ENCODE data around the gene RHEB. TPM values are rescaled to one million over a fixed set of nuclear protein-coding genes. Genes with fewer than 3 reads are reported as not detected.
A peak's percentile ranks its signal among the peaks of the same experiment; 100 is the strongest.

Gene RHEB
- total and polyA plus RNA-seq, 2 experiments from 2014 or later, result 111 to 135 TPM

DNA sequence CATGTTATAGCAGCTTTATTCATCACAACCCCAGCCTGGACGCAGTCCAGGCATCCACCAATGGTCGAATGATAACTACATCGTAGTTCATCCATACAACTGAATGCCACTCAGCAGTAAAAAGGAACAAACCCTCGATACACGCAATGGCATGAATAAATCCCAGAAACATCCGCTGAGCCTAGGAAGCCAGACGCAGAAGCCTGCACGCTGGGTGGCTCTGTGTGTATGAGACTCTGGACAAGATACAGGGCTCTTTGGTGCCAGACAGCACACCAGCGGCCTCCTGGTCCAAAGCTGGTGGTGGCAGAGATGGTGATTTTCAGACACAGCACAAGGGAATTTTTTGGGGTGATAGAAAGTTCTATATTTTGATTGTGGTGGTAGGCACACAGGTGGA lies 69.7 kb downstream of the RHEB start:
- TF ChIP-seq EZH2 (IDR thresholded peaks at IDR 0.05; ENCODE audit: borderline replicate concordance) (no peak), EZH2phosphoT487 (IDR thresholded peaks at IDR 0.05; ENCODE audit: low read depth, severe bottlenecking, unreplicated experiment) (no peak)
- TF ChIP-seq, protein P1, sequence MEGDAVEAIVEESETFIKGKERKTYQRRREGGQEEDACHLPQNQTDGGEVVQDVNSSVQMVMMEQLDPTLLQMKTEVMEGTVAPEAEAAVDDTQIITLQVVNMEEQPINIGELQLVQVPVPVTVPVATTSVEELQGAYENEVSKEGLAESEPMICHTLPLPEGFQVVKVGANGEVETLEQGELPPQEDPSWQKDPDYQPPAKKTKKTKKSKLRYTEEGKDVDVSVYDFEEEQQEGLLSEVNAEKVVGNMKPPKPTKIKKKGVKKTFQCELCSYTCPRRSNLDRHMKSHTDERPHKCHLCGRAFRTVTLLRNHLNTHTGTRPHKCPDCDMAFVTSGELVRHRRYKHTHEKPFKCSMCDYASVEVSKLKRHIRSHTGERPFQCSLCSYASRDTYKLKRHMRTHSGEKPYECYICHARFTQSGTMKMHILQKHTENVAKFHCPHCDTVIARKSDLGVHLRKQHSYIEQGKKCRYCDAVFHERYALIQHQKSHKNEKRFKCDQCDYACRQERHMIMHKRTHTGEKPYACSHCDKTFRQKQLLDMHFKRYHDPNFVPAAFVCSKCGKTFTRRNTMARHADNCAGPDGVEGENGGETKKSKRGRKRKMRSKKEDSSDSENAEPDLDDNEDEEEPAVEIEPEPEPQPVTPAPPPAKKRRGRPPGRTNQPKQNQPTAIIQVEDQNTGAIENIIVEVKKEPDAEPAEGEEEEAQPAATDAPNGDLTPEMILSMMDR (IDR thresholded peaks at IDR 0.05; ENCODE audit: poor library complexity), result no peak
- Histone ChIP-seq H3K4me2 (no peak overlapping the region), H3K4me1 (ENCODE audit: insufficient read depth) (no peaks in the 10 kb centered on the region), H3K9me3 (ENCODE audit: low read depth) (no peaks in the 10 kb centered on the region), H2AFZ (no peak overlapping the region), H3K27me3 (no peaks in the 10 kb centered on the region), H4K20me1 (ENCODE audit: insufficient read depth, poor library complexity, severe bottlenecking) (no peaks in the 10 kb centered on the region), H3K4me3 (no peak overlapping the region), H3K79me2 (no peaks in the 10 kb centered on the region), H3K36me3 (replicated peaks; ENCODE audit: insufficient read depth, low read depth) (no peaks in the 10 kb centered on the region), H3K27ac (no peak overlapping the region), H3K9me2 (replicated peaks; ENCODE audit: insufficient read depth) (no peaks in the 10 kb centered on the region)
- WGBS (ENCODE audit: low lambda C conversion rate, missing lambda C conversion rate), result 83% methylated on average over 9 of the region's 9 CpGs
- no peak for DNase-seq (ENCODE audit: low spot score)

DNA sequence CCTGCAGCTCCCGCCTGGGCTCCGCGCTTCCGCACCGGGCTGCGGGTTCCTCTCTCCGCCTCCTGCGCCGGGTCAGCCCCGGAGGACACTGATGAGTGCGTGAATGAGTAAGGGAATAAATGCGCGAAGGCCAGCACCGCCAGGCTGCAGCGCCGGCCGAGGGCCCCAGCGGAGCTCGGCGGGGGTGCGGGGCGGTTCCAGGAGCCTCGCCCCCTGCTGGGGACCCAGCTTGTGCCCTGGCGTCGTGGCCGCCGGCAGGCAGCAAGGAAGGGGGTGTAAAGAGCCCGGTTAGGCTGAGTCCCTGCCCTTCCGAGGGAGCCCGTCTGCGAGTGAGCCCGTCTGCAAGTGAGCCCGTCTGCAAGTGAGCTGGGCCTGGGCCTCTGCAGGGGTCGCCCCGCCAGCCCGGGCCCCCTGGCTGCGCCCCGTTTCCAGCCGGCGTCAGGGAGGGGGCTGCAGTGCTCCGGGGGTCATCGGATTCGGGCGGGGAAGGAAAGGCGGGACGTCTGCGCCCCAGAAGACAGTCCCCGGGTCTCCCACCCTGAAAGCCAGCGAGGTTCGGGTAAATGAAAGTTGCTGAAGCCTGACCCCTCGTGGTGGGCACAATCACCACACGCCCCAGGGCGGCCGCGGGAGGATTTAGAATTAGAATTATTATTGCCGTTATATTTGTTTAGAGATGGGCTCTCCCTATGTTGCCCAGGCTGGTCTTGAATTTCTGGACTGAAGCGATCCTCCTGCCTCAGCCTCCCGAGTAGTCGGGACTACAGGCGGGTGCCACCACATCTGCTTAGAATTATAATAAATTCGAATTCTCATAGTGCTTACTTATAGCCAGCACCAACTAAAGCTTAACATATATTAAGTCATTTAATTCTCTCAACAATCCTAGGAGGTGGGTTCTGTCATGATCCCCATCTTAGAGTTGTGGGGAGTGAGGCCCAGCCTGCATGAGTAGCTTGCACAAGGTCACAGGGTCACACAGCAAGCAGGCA lies 71.1 kb downstream of the RHEB start:
- H3K9me3 ChIP-seq (ENCODE audit: low read depth), result no peaks in the 10 kb centered on the region
- H3K4me2 ChIP-seq, result peak overlapping the region; percentile 85
- H3K36me3 ChIP-seq (replicated peaks; ENCODE audit: insufficient read depth, low read depth), result no peaks in the 10 kb centered on the region
- TF ChIP-seq EZH2 (IDR thresholded peaks at IDR 0.05; ENCODE audit: borderline replicate concordance), result no peak
- no peak for TF ChIP-seq EZH2phosphoT487 (IDR thresholded peaks at IDR 0.05; ENCODE audit: low read depth, severe bottlenecking, unreplicated experiment)
- TF ChIP-seq, protein P1 (IDR thresholded peaks at IDR 0.05; ENCODE audit: poor library complexity), result peak; percentile 79
- H3K4me3 ChIP-seq, result peak overlapping the region; percentile 25
- peak; percentile 82 for DNase-seq (ENCODE audit: low spot score)
- no peaks in the 10 kb centered on the region for H3K27me3 ChIP-seq
- no peaks in the 10 kb centered on the region for H3K9me2 ChIP-seq (replicated peaks; ENCODE audit: insufficient read depth)
- no peaks in the 10 kb centered on the region for H3K4me1 ChIP-seq (ENCODE audit: insufficient read depth)
- no peaks in the 10 kb centered on the region for H3K79me2 ChIP-seq
- H4K20me1 ChIP-seq (ENCODE audit: insufficient read depth, poor library complexity, severe bottlenecking), result no peaks in the 10 kb centered on the region
- H2AFZ ChIP-seq, result peak overlapping the region; percentile 77
- 11% methylated on average over 54 of the region's 61 CpGs for WGBS (ENCODE audit: low lambda C conversion rate, missing lambda C conversion rate)
- no peak overlapping the region for H3K27ac ChIP-seq

- peak overlapping the region; percentile 77 for H2AFZ ChIP-seq
- WGBS (ENCODE audit: low lambda C conversion rate, missing lambda C conversion rate), result 78% methylated on average over 26 of the region's 26 CpGs
- H3K9me3 ChIP-seq (ENCODE audit: low read depth), result no peaks in the 10 kb centered on the region
- no peaks in the 10 kb centered on the region for H3K4me1 ChIP-seq (ENCODE audit: insufficient read depth)
- H3K79me2 ChIP-seq, result no peaks in the 10 kb centered on the region
- DNase-seq (ENCODE audit: low spot score), result no peak
- no peak overlapping the region for H3K27ac ChIP-seq
- no peak for TF ChIP-seq EZH2phosphoT487 (IDR thresholded peaks at IDR 0.05; ENCODE audit: low read depth, severe bottlenecking, unreplicated experiment)
- H3K4me3 ChIP-seq, result peak overlapping the region; percentile 25
- H3K27me3 ChIP-seq, result no peaks in the 10 kb centered on the region
- H4K20me1 ChIP-seq (ENCODE audit: insufficient read depth, poor library complexity, severe bottlenecking), result no peaks in the 10 kb centered on the region
- H3K9me2 ChIP-seq (replicated peaks; ENCODE audit: insufficient read depth), result no peaks in the 10 kb centered on the region
- H3K36me3 ChIP-seq (replicated peaks; ENCODE audit: insufficient read depth, low read depth), result no peaks in the 10 kb centered on the region
- peak overlapping the region; percentile 85 for H3K4me2 ChIP-seq
These were observed 71.8 kb downstream of the RHEB start for GRCh38 chr7:151447901-151448260.

DNA sequence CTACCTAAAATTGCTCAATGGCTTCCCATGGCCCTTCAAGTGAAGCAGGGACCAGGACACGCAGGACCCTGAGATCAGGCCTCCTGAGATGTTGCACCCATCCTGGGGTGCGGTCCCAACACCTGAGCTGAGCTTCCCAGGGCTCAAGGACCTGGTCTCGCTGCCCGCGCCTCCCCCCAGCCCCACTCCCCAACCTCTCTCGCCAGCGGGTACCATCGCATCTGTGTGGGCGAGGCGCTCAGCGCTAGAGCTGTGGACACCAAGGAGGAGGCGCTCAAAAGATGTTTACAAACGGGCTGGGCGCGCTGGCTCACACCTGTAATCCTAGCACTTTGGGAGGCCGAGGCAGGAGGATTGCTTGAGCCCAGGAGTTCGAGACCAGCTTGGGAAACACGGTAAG lies 72.4 kb downstream of the RHEB start:
- H4K20me1 ChIP-seq (ENCODE audit: insufficient read depth, poor library complexity, severe bottlenecking), result no peaks in the 10 kb centered on the region
- no peaks in the 10 kb centered on the region for H3K79me2 ChIP-seq
- DNase-seq (ENCODE audit: low spot score), result no peak
- no peaks in the 10 kb centered on the region for H3K27me3 ChIP-seq
- no peaks in the 10 kb centered on the region for H3K4me1 ChIP-seq (ENCODE audit: insufficient read depth)
- no peaks in the 10 kb centered on the region for H3K9me2 ChIP-seq (replicated peaks; ENCODE audit: insufficient read depth)
- H3K9me3 ChIP-seq (ENCODE audit: low read depth), result no peaks in the 10 kb centered on the region
- TF ChIP-seq EZH2 (IDR thresholded peaks at IDR 0.05; ENCODE audit: borderline replicate concordance) (no peak), EZH2phosphoT487 (IDR thresholded peaks at IDR 0.05; ENCODE audit: low read depth, severe bottlenecking, unreplicated experiment) (no peak)
- TF ChIP-seq, protein P1 (IDR thresholded peaks at IDR 0.05; ENCODE audit: poor library complexity), result no peak
- H3K27ac ChIP-seq, result no peak overlapping the region
- H3K36me3 ChIP-seq (replicated peaks; ENCODE audit: insufficient read depth, low read depth), result no peaks in the 10 kb centered on the region
- no peak overlapping the region for H3K4me2 ChIP-seq
- 99% methylated on average over 18 of the region's 18 CpGs for WGBS (ENCODE audit: low lambda C conversion rate, missing lambda C conversion rate)
- H3K4me3 ChIP-seq, result no peak overlapping the region
- H2AFZ ChIP-seq, result no peak overlapping the region

Measured in hepatocyte (in vitro differentiated cells).